Endothelial cell of umbilical vein (primary cell): Measurements from ENCODE around the gene IL17REL. TPM values are rescaled to one million over a fixed set of nuclear protein-coding genes. Genes with fewer than 3 reads are reported as not detected.

ENCODE experiments used
- BruUV-seq: library from RNA; stranded (reverse); fragments of 400-500 nt; replicated peaks from 2 replicates; lab custom pipeline; 2021; lab: Mats Ljungman, UMichigan
- CTCF ChIA-PET: fragments of 300-600, 350-600 bp; sonication (Branson Sonifier 250); formaldehyde crosslinking; loops from one replicate; lab custom pipeline; 2021; ENCODE audit warnings: antibody characterized with exemption, inconsistent platforms; lab: Charles Lee
- POLR2A ChIA-PET: fragments of 300-600, 350-600 bp; sonication (Branson Sonifier 250); formaldehyde crosslinking; loops from one replicate; lab custom pipeline; 2021; ENCODE audit warnings: antibody characterized with exemption, inconsistent platforms; lab: Charles Lee
- DNase-seq: peaks from one replicate; pipeline ENCODE4 v3.0.0-alpha.2; 2011; ENCODE audit warnings: low read depth, low spot score
- FAIRE-seq: peaks from 2 replicates; lab custom pipeline; 2011; peaks lifted over from hg19 to GRCh38; lab: Jason Lieb, UNC
- H2AFZ ChIP-seq: 2 replicates; pipeline ENCODE4 v1.6.0; 2012; ENCODE audit warnings: low read depth, low read length, control low read depth, inconsistent platforms
- H3K27ac ChIP-seq: 2 replicates; pipeline ENCODE4 v1.5.1; 2011; ENCODE audit warnings: low read depth, mild to moderate bottlenecking, control low read depth, low read length, moderate library complexity; ENCODE audit not compliant: insufficient read depth
- H3K27me3 ChIP-seq, 2 experiments: 2 replicates each; pipeline versions ENCODE4 v1.6.0 to v1.6.1; 2011; ENCODE audit warnings: low read length in 2 of 2, mixed read lengths in 1 of 2; ENCODE audit not compliant: control insufficient read depth in 2 of 2, insufficient read depth in 2 of 2
- H3K36me3 ChIP-seq, 2 experiments: 2 replicates in 1 of 2; 3 replicates in 1 of 2; pipeline ENCODE4 v1.5.1; 2011; ENCODE audit warnings: low read length in 2 of 2, mild to moderate bottlenecking in 1 of 2, moderate library complexity in 1 of 2; ENCODE audit not compliant: control insufficient read depth in 2 of 2, insufficient read depth in 2 of 2; ENCODE audit errors: extremely low read depth in 1 of 2
- H3K4me1 ChIP-seq: 3 replicates; pipeline ENCODE4 v1.5.1; 2011; ENCODE audit warnings: mild to moderate bottlenecking, low read length; ENCODE audit not compliant: control insufficient read depth, insufficient read depth; ENCODE audit errors: extremely low read depth
- H3K4me2 ChIP-seq: 2 replicates; pipeline ENCODE4 v1.6.1; 2011; ENCODE audit warnings: low read length, control low read depth, mixed read lengths; ENCODE audit not compliant: insufficient read depth
- H3K4me3 ChIP-seq, 3 experiments: fragments of 200-600 bp in 1 of 3; sonication (generic), shearing (Covaris generic) in 1 of 3; replicated peaks in 1 of 3; 2 replicates each; pipeline ENCODE4 v1.5.1; 2011 to 2016; ENCODE audit warnings: control low read depth in 3 of 3, low read length in 3 of 3, mild to moderate bottlenecking in 2 of 3, inconsistent platforms in 1 of 3, low read depth in 1 of 3, moderate library complexity in 1 of 3; ENCODE audit not compliant: insufficient read depth in 1 of 3
- H3K79me2 ChIP-seq: 2 replicates; pipeline ENCODE4 v1.6.0; 2012; ENCODE audit warnings: low read length, inconsistent platforms; ENCODE audit not compliant: control insufficient read depth, insufficient read depth
- H3K9ac ChIP-seq: replicated peaks from 2 replicates; pipeline ENCODE3; 2011; ENCODE audit warnings: low read length, control low read depth; ENCODE audit not compliant: insufficient read depth; ENCODE audit errors: extremely low read depth
- H3K9me1 ChIP-seq: replicated peaks from 3 replicates; pipeline ENCODE4 v1.6.0; 2011; ENCODE audit warnings: mild to moderate bottlenecking, low read length; ENCODE audit not compliant: control insufficient read depth, insufficient read depth; ENCODE audit errors: extremely low read depth
- H3K9me3 ChIP-seq: replicated peaks from 2 replicates; pipeline ENCODE4 v1.5.1; 2012; ENCODE audit warnings: low read length, inconsistent platforms; ENCODE audit not compliant: control insufficient read depth, insufficient read depth
- H4K20me1 ChIP-seq: replicated peaks from 2 replicates; pipeline ENCODE3; 2011; ENCODE audit warnings: mild to moderate bottlenecking, low read length; ENCODE audit not compliant: control insufficient read depth, insufficient read depth; ENCODE audit errors: extremely low read depth
- EZH2 ChIP-seq: IDR thresholded peaks from 2 replicates; pipeline ENCODE4 v1.6.1; 2012; ENCODE audit warnings: borderline replicate concordance, low read depth, mild to moderate bottlenecking, moderate library complexity, low read length, inconsistent platforms; ENCODE audit not compliant: severe bottlenecking
- FOS ChIP-seq: IDR thresholded peaks from 2 replicates; pipeline ENCODE4 v1.6.1; 2011; ENCODE audit warnings: mild to moderate bottlenecking, low read length, moderate library complexity, borderline replicate concordance; ENCODE audit not compliant: insufficient read depth
- GATA2 ChIP-seq: IDR thresholded peaks from 2 replicates; pipeline ENCODE4 v1.7.0; 2011; ENCODE audit warnings: low read depth, mild to moderate bottlenecking, moderate library complexity, mixed read lengths, low read length; ENCODE audit not compliant: insufficient read length, insufficient read depth
- JUN ChIP-seq: IDR thresholded peaks from 2 replicates; pipeline ENCODE4 v1.6.1; 2011; ENCODE audit warnings: borderline replicate concordance, low read depth; ENCODE audit not compliant: insufficient read length, insufficient read depth
- MYC ChIP-seq: IDR thresholded peaks from one replicate; pipeline ENCODE4 v1.6.1; 2011; ENCODE audit warnings: mild to moderate bottlenecking, low read depth, low read length
- POLR2A ChIP-seq: IDR thresholded peaks from 2 replicates; pipeline ENCODE4 v1.6.1; 2012; ENCODE audit warnings: low read depth, mild to moderate bottlenecking, control low read depth, low read length
- POLR2AphosphoS5 ChIP-seq: IDR thresholded peaks from 2 replicates; pipeline ENCODE4 v1.6.1; 2012; ENCODE audit warnings: low read depth, mild to moderate bottlenecking, control low read depth, low read length, moderate library complexity; ENCODE audit not compliant: insufficient read depth
- dilution Hi-C: fragments of 300-500 bp; cut with MboI; formaldehyde crosslinking; loops from one replicate; pipeline ENCODE4 v1.15.0; 2019; ENCODE audit warnings: low sequenced_read_pairs; ENCODE audit not compliant: extremely low pct_ligation_motif_present
- intact Hi-C: fragments of 100-400 bp; cut with micrococcal nuclease; formaldehyde crosslinking; loops from one replicate; pipeline ENCODE4 v1.10.0; 2022
- polyA plus RNA-seq, 4 experiments: library from polyadenylated mRNA; depleted of rRNA in 3 of 4; stranded (reverse) in 3 of 4; unstranded in 1 of 4; fragments of >200 nt; gene quantifications; 2 replicates each; pipeline versions ENCODE4 v1.2.1 to v1.2.3, GENCODE V29; 2011 to 2012; ENCODE audit warnings: missing spikeins in 1 of 4
- total RNA-seq: library from RNA; stranded (reverse); gene quantifications from 2 replicates; pipeline ENCODE4 v1.2.3, GENCODE V29; 2021

Gene IL17REL
- total and polyA plus RNA-seq, 2 donors (not counting 3 experiments of a cell fraction or from before 2014, with no cell fraction given), result 0.06 to 0.15 TPM

GRCh38 chr22:50031189-50032091 is 18.9 kb upstream of the IL17REL start:
- Histone ChIP-seq H3K27me3 (no peaks in the 10 kb centered on the region), H3K79me2 (no peaks in the 10 kb centered on the region), H4K20me1 (no peaks in the 10 kb centered on the region), H3K9ac (no peak overlapping the region), H3K27ac (no peak overlapping the region), H3K4me3 (no peak overlapping the region), H3K36me3 (no peaks in the 10 kb centered on the region), H3K9me3 (no peaks in the 10 kb centered on the region), H2AFZ (no peak overlapping the region), H3K4me2 (no peak overlapping the region), H3K4me1 (no peaks in the 10 kb centered on the region), H3K9me1 (no peaks in the 10 kb centered on the region)
- TF ChIP-seq GATA2, result no peak
- no peak for TF ChIP-seq JUN
- TF ChIP-seq EZH2, result no peak
- no peak for TF ChIP-seq POLR2AphosphoS5
- no peak for TF ChIP-seq FOS
- TF ChIP-seq POLR2A, result no peak
- no peak for TF ChIP-seq MYC
- ChIA-PET POLR2A (no interaction called here), CTCF (interaction anchor here (0.8 to 3.1 kb wide), 26 partner anchors 14 to 264 kb away, joined by 3 to 174 read pairs (median 8); partner anchors contain the start of genes IL17REL and MLC1)
- dilution Hi-C loops, result no loop called here
- intact Hi-C loops, result loop anchor here (2.0 to 5.0 kb wide), 3 partner anchors 39 to 264 kb away; no protein-coding TSS in a partner anchor
- no TSS peak for BruUV-seq
- DNase-seq, result no peak
- no peak for FAIRE-seq
